Calu3 (cell line): ENCODE results near the gene FAM240B. TPM values are rescaled to one million over a fixed set of nuclear protein-coding genes. Genes with fewer than 3 reads are reported as not detected.
A peak's percentile ranks its signal among the peaks of the same experiment; 100 is the strongest.

Experiments
- BruUV-seq: library from RNA; stranded (reverse); fragments of 400-500 nt; replicated peaks from 2 replicates; lab custom pipeline; 2021; lab: Mats Ljungman, UMichigan
- CTCF ChIA-PET: fragments of 300-600 bp; sonication (Branson Sonifier 250); formaldehyde crosslinking; loops from one replicate; lab custom pipeline; 2022; ENCODE audit warnings: antibody characterized with exemption; lab: Charles Lee
- DNase-seq: peaks from one replicate; pipeline ENCODE4 v3.0.0; 2022
- H3K27ac Mint-ChIP-seq: one replicate; pipeline ENCODE4 v1.8.0; 2022; ENCODE audit warnings: mixed read lengths; ENCODE audit not compliant: unreplicated experiment
- H3K27me3 Mint-ChIP-seq: one replicate; pipeline ENCODE4 v1.8.0; 2022; ENCODE audit warnings: mixed read lengths; ENCODE audit not compliant: unreplicated experiment
- H3K36me3 Mint-ChIP-seq: one replicate; pipeline ENCODE4 v1.8.0; 2022; ENCODE audit warnings: mild to moderate bottlenecking, moderate library complexity, mixed read lengths; ENCODE audit not compliant: insufficient read depth, unreplicated experiment
- H3K4me1 Mint-ChIP-seq: one replicate; pipeline ENCODE4 v1.8.0; 2022; ENCODE audit warnings: mild to moderate bottlenecking, low read depth, mixed read lengths; ENCODE audit not compliant: unreplicated experiment
- H3K4me3 Mint-ChIP-seq: one replicate; pipeline ENCODE4 v1.8.0; 2022; ENCODE audit warnings: mild to moderate bottlenecking, low read depth, moderate library complexity, mixed read lengths; ENCODE audit not compliant: unreplicated experiment
- H3K9me3 Mint-ChIP-seq: one replicate; pipeline ENCODE4 v1.8.0; 2022; ENCODE audit warnings: low read depth, mixed read lengths; ENCODE audit not compliant: unreplicated experiment
- intact Hi-C: fragments of 100-400 bp; cut with micrococcal nuclease; formaldehyde crosslinking; loops from one replicate; pipeline ENCODE4 v1.10.0; 2022; ENCODE audit not compliant: unreplicated experiment
- total RNA-seq: library from RNA; stranded (reverse); gene quantifications from 2 replicates; pipeline ENCODE4 v1.2.3, GENCODE V29; 2022
- TF ChIP-seq, protein P1 (sequence below): fragments of 200-600 bp; IDR thresholded peaks from one replicate; pipeline ENCODE4 v1.8.0; 2022; ENCODE audit warnings: antibody characterized with exemption; ENCODE audit not compliant: unreplicated experiment

Gene FAM240B
- total RNA-seq, 1 experiment from 2014 or later = not detected

DNA sequence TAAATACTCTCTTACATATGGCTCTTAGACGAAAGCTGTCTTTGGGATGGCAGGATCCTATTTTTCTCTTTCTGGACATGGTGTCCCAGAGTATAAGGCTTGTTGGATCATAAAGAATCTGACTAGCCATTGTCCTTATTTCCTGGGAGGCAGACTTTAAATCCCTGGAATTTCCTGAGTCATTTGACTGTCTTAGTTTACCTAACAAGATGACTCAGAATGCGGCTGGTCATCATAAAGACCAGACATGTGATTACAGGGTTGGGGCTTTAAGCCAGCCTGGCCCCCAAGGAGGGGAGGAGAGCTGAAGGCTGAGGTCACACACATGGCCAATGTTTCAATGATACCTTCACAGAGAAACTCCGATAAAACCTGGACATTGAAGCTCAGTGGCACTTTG, 37.2 kb downstream of the FAM240B start:
- H3K9me3 Mint-ChIP-seq = no peaks in the 10 kb centered on the region
- no peak overlapping the region for H3K4me3 Mint-ChIP-seq
- TF ChIP-seq, protein P1, sequence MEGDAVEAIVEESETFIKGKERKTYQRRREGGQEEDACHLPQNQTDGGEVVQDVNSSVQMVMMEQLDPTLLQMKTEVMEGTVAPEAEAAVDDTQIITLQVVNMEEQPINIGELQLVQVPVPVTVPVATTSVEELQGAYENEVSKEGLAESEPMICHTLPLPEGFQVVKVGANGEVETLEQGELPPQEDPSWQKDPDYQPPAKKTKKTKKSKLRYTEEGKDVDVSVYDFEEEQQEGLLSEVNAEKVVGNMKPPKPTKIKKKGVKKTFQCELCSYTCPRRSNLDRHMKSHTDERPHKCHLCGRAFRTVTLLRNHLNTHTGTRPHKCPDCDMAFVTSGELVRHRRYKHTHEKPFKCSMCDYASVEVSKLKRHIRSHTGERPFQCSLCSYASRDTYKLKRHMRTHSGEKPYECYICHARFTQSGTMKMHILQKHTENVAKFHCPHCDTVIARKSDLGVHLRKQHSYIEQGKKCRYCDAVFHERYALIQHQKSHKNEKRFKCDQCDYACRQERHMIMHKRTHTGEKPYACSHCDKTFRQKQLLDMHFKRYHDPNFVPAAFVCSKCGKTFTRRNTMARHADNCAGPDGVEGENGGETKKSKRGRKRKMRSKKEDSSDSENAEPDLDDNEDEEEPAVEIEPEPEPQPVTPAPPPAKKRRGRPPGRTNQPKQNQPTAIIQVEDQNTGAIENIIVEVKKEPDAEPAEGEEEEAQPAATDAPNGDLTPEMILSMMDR = no peak
- peak; percentile 1 for DNase-seq
- no peaks in the 10 kb centered on the region for H3K27me3 Mint-ChIP-seq
- CTCF ChIA-PET = no interaction called here
- no peak overlapping the region for H3K27ac Mint-ChIP-seq
- H3K36me3 Mint-ChIP-seq = no peaks in the 10 kb centered on the region
- no TSS peak for BruUV-seq
- H3K4me1 Mint-ChIP-seq = no peaks in the 10 kb centered on the region
- intact Hi-C loops = no loop called here

DNA sequence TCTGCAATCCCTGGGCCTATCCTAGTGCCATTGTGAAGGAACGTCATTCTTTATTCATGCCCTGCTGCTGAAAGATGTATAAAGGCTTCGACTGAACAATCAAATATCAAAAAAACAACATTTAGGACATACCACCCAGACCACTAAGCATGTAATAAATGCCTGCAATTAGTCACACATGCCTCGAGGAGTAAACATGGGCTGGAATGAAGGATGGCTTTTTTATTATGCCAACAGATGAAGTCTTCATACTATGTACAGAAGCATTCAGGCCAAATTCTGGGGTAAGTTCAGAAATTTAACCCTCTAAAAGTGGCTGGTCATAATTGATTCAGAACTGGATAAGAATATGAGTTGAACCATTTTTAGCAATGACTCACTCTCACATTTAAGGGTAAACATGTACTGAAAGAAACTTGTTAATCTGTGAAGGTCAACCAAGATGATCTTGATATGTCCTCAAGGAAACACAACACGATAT, 38.1 kb downstream of the FAM240B start:
- no TSS peak for BruUV-seq
- Mint-ChIP-seq H3K4me3 (no peak overlapping the region), H3K36me3 (no peaks in the 10 kb centered on the region), H3K4me1 (no peaks in the 10 kb centered on the region), H3K27ac (no peak overlapping the region), H3K9me3 (no peaks in the 10 kb centered on the region), H3K27me3 (no peaks in the 10 kb centered on the region)
- DNase-seq = no peak
- TF ChIP-seq, protein P1 = no peak
- intact Hi-C loops = no loop called here
- CTCF ChIA-PET = no interaction called here

DNA sequence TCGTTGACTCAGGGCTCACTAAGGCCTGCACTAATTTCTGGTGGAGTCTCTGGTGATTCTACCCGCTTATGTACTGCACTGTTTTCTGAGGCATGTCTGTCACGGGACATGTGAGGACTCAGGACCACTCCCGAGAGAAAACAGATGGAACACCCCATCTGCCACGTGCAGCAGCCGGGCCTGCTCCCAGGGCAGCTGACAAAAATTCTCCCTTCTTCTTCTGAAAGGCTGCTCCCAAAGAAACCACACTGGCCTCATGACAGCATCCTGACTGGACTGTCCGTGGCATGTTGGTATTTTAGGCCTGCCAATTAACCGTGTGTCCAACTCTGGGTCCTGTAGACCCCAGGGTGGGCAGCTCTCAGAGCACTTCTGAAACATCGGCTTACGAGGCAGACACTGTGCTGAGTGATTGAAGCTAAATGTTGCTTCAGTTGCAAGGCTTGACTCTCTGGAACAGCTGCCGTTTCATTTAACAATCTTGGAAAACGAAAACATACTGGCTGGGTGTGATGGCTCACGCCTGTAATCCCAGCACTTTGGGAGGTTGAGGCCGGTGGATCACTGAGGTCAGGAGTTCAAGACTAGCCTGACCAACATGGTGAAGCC, 39.0 kb downstream of the FAM240B start:
- Mint-ChIP-seq H3K36me3 (no peaks in the 10 kb centered on the region), H3K27me3 (no peaks in the 10 kb centered on the region), H3K9me3 (no peaks in the 10 kb centered on the region), H3K4me1 (no peaks in the 10 kb centered on the region), H3K4me3 (no peak overlapping the region), H3K27ac (no peak overlapping the region)
- DNase-seq = no peak
- CTCF ChIA-PET = no interaction called here
- TF ChIP-seq, protein P1 = no peak
- no TSS peak for BruUV-seq
- intact Hi-C loops = no loop called here

DNA sequence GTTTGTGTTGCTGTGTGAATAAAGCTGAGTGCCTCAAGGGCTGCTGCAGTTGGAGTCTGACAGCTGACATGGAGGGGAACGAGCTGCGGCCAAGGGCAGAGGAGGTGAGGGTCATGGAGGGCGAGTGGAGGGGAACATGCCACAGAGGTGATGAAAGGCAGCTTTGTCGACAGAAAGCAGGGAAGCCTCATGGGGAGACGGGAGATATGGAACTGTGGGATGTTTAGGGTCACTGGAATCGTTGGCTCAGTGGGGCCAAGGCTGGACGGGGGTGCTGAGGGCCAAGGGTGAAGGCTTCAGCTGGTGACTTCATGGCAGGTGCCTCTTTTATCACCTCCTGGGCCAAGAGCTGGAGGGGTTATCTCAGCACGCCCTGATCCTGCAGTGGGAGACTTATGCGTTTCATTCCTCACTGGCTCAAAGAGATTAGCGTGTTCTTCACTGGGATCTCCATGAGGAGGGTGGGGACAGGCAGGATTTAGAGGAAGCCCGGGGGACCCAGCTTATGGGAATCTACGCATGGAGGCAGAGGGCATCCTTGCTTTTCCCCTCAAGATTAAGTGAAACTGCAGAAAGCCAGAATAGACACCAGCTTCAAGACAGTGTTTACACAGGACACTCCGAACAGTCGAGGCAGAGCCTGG, 42.2 kb downstream of the FAM240B start:
- no peak overlapping the region for H3K4me3 Mint-ChIP-seq
- BruUV-seq = no TSS peak
- intact Hi-C loops = no loop called here
- no peak for DNase-seq
- H3K36me3 Mint-ChIP-seq = no peaks in the 10 kb centered on the region
- H3K9me3 Mint-ChIP-seq = no peaks in the 10 kb centered on the region
- TF ChIP-seq, protein P1 = no peak
- CTCF ChIA-PET = no interaction called here
- no peak overlapping the region for H3K27ac Mint-ChIP-seq
- no peaks in the 10 kb centered on the region for H3K27me3 Mint-ChIP-seq
- H3K4me1 Mint-ChIP-seq = no peaks in the 10 kb centered on the region
